Measurements from ENCODE around the gene FRMPD4.

- no peak for TF ChIP-seq CTCF (IDR thresholded peaks at IDR 0.05; ENCODE audit: insufficient read depth, low read depth, low read length)
- no peak for TF ChIP-seq EZH2 (IDR thresholded peaks at IDR 0.05; ENCODE audit: insufficient read depth, low read length)
Measured at GRCh38 chrX:12236156-12236555, 97.9 kb downstream of the FRMPD4 start.

All from astrocyte (in vitro differentiated cells and primary cell).